Colonic mucosa (tissue), 4 donors: Measurements from ENCODE around the gene DTNBP1. TPM values are rescaled to one million over a fixed set of nuclear protein-coding genes. Genes with fewer than 3 reads are reported as not detected.

Experiments used
- DNase-seq: peaks from one replicate; pipeline ENCODE4 v3.0.0-alpha.2; 2020
- H3K27ac ChIP-seq: fragments of 200-600 bp; one replicate; pipeline ENCODE4 v1.8.0; 2021
- H3K27me3 ChIP-seq: fragments of 200-600 bp; one replicate; pipeline ENCODE4 v1.8.0; 2021
- H3K36me3 ChIP-seq: fragments of 200-600 bp; one replicate; pipeline ENCODE4 v1.8.0; 2021
- H3K4me1 ChIP-seq: fragments of 200-600 bp; one replicate; pipeline ENCODE4 v1.8.0; 2021; ENCODE audit warnings: mild to moderate bottlenecking
- H3K4me3 ChIP-seq: fragments of 200-600 bp; one replicate; pipeline ENCODE4 v1.8.0; 2021
- H3K9ac ChIP-seq, 2 donors: one replicate each; pipeline ENCODE4 v1.7.0; 2013; ENCODE audit warnings: control low read depth in 2 of 2, low read depth in 2 of 2, low read length in 2 of 2
- H3K9me3 ChIP-seq: fragments of 200-600 bp; one replicate; pipeline ENCODE4 v1.8.0; 2021
- CTCF ChIP-seq: fragments of 200-600 bp; IDR thresholded peaks from one replicate; pipeline ENCODE4 v1.8.0; 2022; ENCODE audit warnings: antibody characterized with exemption, mild to moderate bottlenecking
- intact Hi-C: fragments of 100-400 bp; cut with DNase I; formaldehyde crosslinking; loops from one replicate; pipeline ENCODE4 v1.14.1; 2022
- total RNA-seq, 2 donors: library from RNA; stranded (reverse); fragmentation: NEBNext Ultra II Directional in 1 of 2; extraction: Animal tissue kit (Norgen Biotek cat#: 25700) in 1 of 2; gene quantifications; one replicate each; pipeline ENCODE4 v1.2.1, GENCODE V29; 2021
- donor health status: healthy.
- donor health status: DM: no; HTN: no; CAD: no.
- donor health status: DM: no; HTN: no; CAD: no.

Gene DTNBP1
- total RNA-seq, 2 donors from 2014 or later: 17.4 to 22.0 TPM

GRCh38 chr6:15490242-15491100 lies 172.4 kb downstream of the DTNBP1 start:
- Histone ChIP-seq H3K9me3 (no peaks in the 10 kb centered on the region), H3K9ac (no peak overlapping the region), H3K27me3 (no peaks in the 10 kb centered on the region), H3K4me1 (no peaks in the 10 kb centered on the region), H3K36me3 (no peaks in the 10 kb centered on the region), H3K4me3 (no peak overlapping the region), H3K27ac (no peak overlapping the region)
- TF ChIP-seq CTCF: no peak
- intact Hi-C loops: loop anchor here (10.0 kb wide), 2 partner anchors 134 to 1276 kb away; no protein-coding TSS in a partner anchor
- DNase-seq: no peak

- Histone ChIP-seq H3K4me1 (no peaks in the 10 kb centered on the region), H3K36me3 (no peaks in the 10 kb centered on the region), H3K9me3 (no peaks in the 10 kb centered on the region), H3K4me3 (no peak overlapping the region), H3K27ac (no peak overlapping the region), H3K9ac (no peak overlapping the region), H3K27me3 (no peaks in the 10 kb centered on the region)
- intact Hi-C loops: no loop called here
- TF ChIP-seq CTCF: no peak
- no peak for DNase-seq
Measured at GRCh38 chr6:15489261-15489962, 173.4 kb downstream of the DTNBP1 start.

GRCh38 chr6:15487262-15487661 lies 175.6 kb downstream of the DTNBP1 start:
- no peaks in the 10 kb centered on the region for H3K36me3 ChIP-seq
- no peak overlapping the region for H3K4me3 ChIP-seq
- H3K9ac ChIP-seq: no peak overlapping the region
- H3K4me1 ChIP-seq: no peaks in the 10 kb centered on the region
- DNase-seq: no peak
- H3K27ac ChIP-seq: no peak overlapping the region
- intact Hi-C loops: no loop called here
- H3K9me3 ChIP-seq: no peaks in the 10 kb centered on the region
- no peaks in the 10 kb centered on the region for H3K27me3 ChIP-seq
- no peak for TF ChIP-seq CTCF

- Histone ChIP-seq H3K4me3 (no peak overlapping the region), H3K9me3 (no peaks in the 10 kb centered on the region), H3K27ac (no peak overlapping the region), H3K27me3 (no peaks in the 10 kb centered on the region), H3K4me1 (no peaks in the 10 kb centered on the region), H3K36me3 (no peaks in the 10 kb centered on the region), H3K9ac (no peak overlapping the region)
- TF ChIP-seq CTCF: no peak
- intact Hi-C loops: no loop called here
- DNase-seq: no peak
Measured at GRCh38 chr6:15485936-15486335, 176.9 kb downstream of the DTNBP1 start.

GRCh38 chr6:15484821-15485220 lies 178.0 kb downstream of the DTNBP1 start:
- no peaks in the 10 kb centered on the region for H3K4me1 ChIP-seq
- H3K9me3 ChIP-seq: no peaks in the 10 kb centered on the region
- intact Hi-C loops: no loop called here
- H3K27ac ChIP-seq: no peak overlapping the region
- no peaks in the 10 kb centered on the region for H3K27me3 ChIP-seq
- H3K9ac ChIP-seq: no peak overlapping the region
- DNase-seq: no peak
- H3K4me3 ChIP-seq: no peak overlapping the region
- no peak for TF ChIP-seq CTCF
- no peaks in the 10 kb centered on the region for H3K36me3 ChIP-seq
